OCI-LY3 (cell line): Measurements from ENCODE around the gene CLSTN1.
A peak's percentile ranks its signal among the peaks of the same experiment; 100 is the strongest.

Source experiments
- H2AFZ ChIP-seq: fragments of 200-600, 300-600 bp; shearing (Covaris generic); 2 replicates; pipeline ENCODE4 v1.6.0; 2014; ENCODE audit warnings: antibody characterized with exemption, low read depth, low read length
- H3K27ac ChIP-seq: fragments of 200-600, 300-600 bp; sonication (generic); 2 replicates; pipeline ENCODE4 v1.5.1; 2014; ENCODE audit warnings: mild to moderate bottlenecking, low read length, moderate library complexity, mixed read lengths
- H3K27me3 ChIP-seq: fragments of 200-600, 300-600 bp; sonication (generic); 2 replicates; pipeline ENCODE4 v1.6.1; 2014; ENCODE audit warnings: low read depth, low read length, mixed read lengths
- H3K36me3 ChIP-seq: fragments of 200-600, 300-600 bp; sonication (generic); replicated peaks from 2 replicates; pipeline ENCODE3; 2014; ENCODE audit warnings: low read depth, low read length, mixed read lengths
- H3K4me1 ChIP-seq: fragments of 300-600, 200-600 bp; sonication (generic); 2 replicates; pipeline ENCODE4 v1.6.1; 2014; ENCODE audit warnings: low read length, mixed read lengths
- H3K4me2 ChIP-seq: fragments of 200-600, 300-600 bp; sonication (generic); 2 replicates; pipeline ENCODE4 v1.6.1; 2014; ENCODE audit warnings: low read length, mixed read lengths
- H3K4me3 ChIP-seq: fragments of 300-600, 200-600 bp; sonication (generic); 2 replicates; pipeline ENCODE4 v1.5.1; 2014; ENCODE audit warnings: antibody characterized with exemption, mild to moderate bottlenecking, low read length, moderate library complexity
- H3K79me2 ChIP-seq: fragments of 300-600, 200-600 bp; shearing (Covaris generic); 2 replicates; pipeline ENCODE4 v1.6.1; 2014; ENCODE audit warnings: mild to moderate bottlenecking, low read length, mixed read lengths
- H3K9ac ChIP-seq: fragments of 300-600, 200-600 bp; shearing (Covaris generic); 2 replicates; pipeline ENCODE4 v1.6.0; 2014; ENCODE audit warnings: mild to moderate bottlenecking, low read length, moderate library complexity
- H3K9me3 ChIP-seq: fragments of 200-600, 300-600 bp; shearing (Covaris generic); 2 replicates; pipeline ENCODE4 v1.6.1; 2014; ENCODE audit warnings: low read length, mixed read lengths; ENCODE audit not compliant: insufficient read depth
- H4K20me1 ChIP-seq: fragments of 200-600, 300-600 bp; sonication (generic); 2 replicates; pipeline ENCODE4 v1.6.1; 2016; ENCODE audit warnings: low read length, mixed read lengths; ENCODE audit not compliant: insufficient read depth
- EZH2phosphoT487 ChIP-seq: fragments of 200-600 bp; shearing (Covaris generic); IDR thresholded peaks from 2 replicates; pipeline ENCODE4 v1.6.1; 2018; ENCODE audit warnings: antibody characterized with exemption, mixed run types, low read depth
- TF ChIP-seq, protein P1 (sequence below): fragments of 200-600, 300-600 bp; sonication (generic); IDR thresholded peaks from 2 replicates; pipeline ENCODE4 v1.5.1; 2014; ENCODE audit warnings: antibody characterized with exemption, low read length, low read depth

Gene CLSTN1

DNA sequence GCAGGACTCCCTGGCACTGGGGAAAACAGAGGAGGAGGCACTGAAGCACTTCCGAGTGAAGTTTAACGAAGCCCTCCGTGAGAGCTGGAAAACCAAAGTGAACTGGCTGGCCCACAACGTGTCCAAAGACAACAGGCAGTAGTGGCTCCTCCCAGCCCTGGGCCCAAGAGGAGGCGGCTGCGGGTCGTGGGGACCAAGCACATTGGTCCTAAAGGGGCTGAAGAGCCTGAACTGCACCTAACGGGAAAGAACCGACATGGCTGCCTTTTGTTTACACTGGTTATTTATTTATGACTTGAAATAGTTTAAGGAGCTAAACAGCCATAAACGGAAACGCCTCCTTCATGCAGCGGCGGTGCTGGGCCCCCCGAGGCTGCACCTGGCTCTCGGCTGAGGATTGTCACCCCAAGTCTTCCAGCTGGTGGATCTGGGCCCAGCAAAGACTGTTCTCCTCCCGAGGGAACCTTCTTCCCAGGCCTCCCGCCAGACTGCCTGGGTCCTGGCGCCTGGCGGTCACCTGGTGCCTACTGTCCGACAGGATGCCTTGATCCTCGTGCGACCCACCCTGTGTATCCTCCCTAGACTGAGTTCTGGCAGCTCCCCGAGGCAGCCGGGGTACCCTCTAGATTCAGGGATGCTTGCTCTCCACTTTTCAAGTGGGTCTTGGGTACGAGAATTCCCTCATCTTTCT lies 96.7 kb downstream of the CLSTN1 start:
- peaks cover 60% of the 10 kb centered on the region for H3K36me3 ChIP-seq

DNA sequence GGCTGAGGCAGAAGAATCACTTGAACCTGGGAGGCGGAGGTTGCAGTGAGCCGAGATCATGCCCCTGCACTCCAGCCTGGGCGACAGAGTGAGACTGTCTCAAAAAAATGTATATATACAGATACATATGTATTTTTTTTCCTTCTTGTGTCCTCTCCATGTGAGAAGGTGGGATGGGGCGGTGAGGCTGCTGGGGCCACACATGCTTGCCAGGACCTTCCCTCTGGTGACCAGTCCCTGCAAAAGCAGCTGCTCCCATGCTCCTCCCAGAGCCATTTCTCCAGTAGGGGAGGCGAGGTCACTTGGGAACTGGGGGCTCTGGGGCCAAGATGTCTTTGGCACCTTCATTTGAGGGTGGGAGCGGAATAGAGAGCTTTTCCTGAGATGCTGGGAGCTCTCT lies 97.4 kb downstream of the CLSTN1 start:
- H3K9ac ChIP-seq = no peak overlapping the region
- no peaks in the 10 kb centered on the region for H3K79me2 ChIP-seq
- H3K4me3 ChIP-seq = no peak overlapping the region
- H3K36me3 ChIP-seq = peaks cover 63% of the 10 kb centered on the region
- TF ChIP-seq EZH2phosphoT487 = no peak
- TF ChIP-seq, protein P1, sequence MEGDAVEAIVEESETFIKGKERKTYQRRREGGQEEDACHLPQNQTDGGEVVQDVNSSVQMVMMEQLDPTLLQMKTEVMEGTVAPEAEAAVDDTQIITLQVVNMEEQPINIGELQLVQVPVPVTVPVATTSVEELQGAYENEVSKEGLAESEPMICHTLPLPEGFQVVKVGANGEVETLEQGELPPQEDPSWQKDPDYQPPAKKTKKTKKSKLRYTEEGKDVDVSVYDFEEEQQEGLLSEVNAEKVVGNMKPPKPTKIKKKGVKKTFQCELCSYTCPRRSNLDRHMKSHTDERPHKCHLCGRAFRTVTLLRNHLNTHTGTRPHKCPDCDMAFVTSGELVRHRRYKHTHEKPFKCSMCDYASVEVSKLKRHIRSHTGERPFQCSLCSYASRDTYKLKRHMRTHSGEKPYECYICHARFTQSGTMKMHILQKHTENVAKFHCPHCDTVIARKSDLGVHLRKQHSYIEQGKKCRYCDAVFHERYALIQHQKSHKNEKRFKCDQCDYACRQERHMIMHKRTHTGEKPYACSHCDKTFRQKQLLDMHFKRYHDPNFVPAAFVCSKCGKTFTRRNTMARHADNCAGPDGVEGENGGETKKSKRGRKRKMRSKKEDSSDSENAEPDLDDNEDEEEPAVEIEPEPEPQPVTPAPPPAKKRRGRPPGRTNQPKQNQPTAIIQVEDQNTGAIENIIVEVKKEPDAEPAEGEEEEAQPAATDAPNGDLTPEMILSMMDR = no peak
- H3K4me1 ChIP-seq = peaks cover 3% of the 10 kb centered on the region
- no peaks in the 10 kb centered on the region for H4K20me1 ChIP-seq
- H3K4me2 ChIP-seq = no peak overlapping the region
- H3K27ac ChIP-seq = no peak overlapping the region
- no peaks in the 10 kb centered on the region for H3K9me3 ChIP-seq
- no peaks in the 10 kb centered on the region for H3K27me3 ChIP-seq
- no peak overlapping the region for H2AFZ ChIP-seq

More for the DNA sequence above, 96.7 kb downstream of the CLSTN1 start:
- TF ChIP-seq, protein P1 = no peak
- TF ChIP-seq EZH2phosphoT487 = no peak
- Histone ChIP-seq H3K79me2 (no peaks in the 10 kb centered on the region), H4K20me1 (no peaks in the 10 kb centered on the region), H2AFZ (no peak overlapping the region), H3K27me3 (no peaks in the 10 kb centered on the region), H3K27ac (no peak overlapping the region), H3K4me2 (no peak overlapping the region), H3K9me3 (no peaks in the 10 kb centered on the region), H3K4me3 (no peak overlapping the region), H3K4me1 (no peaks in the 10 kb centered on the region), H3K9ac (no peak overlapping the region)

DNA sequence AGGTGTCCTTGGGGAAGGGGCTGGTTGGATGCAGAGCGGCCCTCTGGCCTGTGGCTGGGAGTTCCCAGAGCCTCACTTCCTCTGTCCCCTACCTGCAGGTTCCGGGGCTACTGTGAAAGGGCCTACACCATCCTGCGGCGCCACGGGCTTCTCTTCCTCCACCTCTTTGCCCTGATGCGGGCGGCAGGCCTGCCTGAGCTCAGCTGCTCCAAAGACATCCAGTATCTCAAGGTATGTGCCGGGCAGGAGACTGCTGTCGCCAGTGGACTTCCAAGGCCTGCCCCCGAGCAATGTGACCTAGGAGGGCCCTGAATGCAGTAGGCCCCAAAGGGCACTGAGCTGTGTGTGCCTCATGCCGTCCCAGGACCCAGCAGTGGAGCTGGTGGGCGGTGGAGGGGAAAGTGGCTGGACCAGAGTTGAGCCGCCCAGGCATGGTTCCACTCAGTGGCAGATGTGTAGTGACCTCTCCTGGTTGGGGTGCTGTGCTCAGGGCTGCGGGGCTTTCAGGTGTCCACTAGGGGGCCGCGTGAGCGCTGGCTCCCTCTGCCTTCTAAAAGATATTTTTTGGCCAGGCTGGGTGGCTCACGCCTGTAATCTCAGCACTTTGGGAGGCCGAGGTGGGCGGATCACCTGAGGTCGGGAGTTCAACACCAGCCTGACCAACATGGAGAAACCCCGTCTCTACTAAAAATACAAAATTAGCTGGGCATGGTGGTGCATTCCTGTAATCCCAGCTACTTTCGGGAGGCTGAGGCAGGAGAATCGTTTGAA lies 98.9 kb downstream of the CLSTN1 start:
- Histone ChIP-seq H2AFZ (no peak overlapping the region), H3K4me1 (peaks cover 9% of the 10 kb centered on the region), H3K4me2 (no peak overlapping the region), H3K9ac (no peak overlapping the region), H3K27ac (no peak overlapping the region), H3K4me3 (no peak overlapping the region), H4K20me1 (no peaks in the 10 kb centered on the region), H3K9me3 (no peaks in the 10 kb centered on the region), H3K27me3 (no peaks in the 10 kb centered on the region), H3K79me2 (no peaks in the 10 kb centered on the region), H3K36me3 (peaks cover 62% of the 10 kb centered on the region)
- TF ChIP-seq, protein P1 = peak; percentile 62
- TF ChIP-seq EZH2phosphoT487 = no peak

DNA sequence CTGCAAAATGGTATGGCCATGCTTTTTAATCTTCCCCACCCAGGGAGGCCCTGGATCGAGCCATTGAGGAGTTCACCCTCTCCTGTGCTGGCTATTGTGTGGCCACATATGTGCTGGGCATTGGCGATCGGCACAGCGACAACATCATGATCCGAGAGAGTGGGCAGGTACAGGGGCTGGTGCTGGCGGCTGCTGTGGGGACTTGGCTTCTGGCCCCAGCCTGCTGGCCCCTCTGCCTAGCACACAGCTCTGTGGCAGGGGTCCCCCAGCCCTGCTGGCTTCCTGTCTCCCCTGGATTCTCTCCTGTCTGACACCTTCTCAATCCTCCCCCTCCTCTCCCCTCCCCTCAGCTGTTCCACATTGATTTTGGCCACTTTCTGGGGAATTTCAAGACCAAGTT lies 99.8 kb downstream of the CLSTN1 start:
- H3K9me3 ChIP-seq = no peaks in the 10 kb centered on the region
- no peaks in the 10 kb centered on the region for H3K27me3 ChIP-seq
- TF ChIP-seq, protein P1 = no peak
- TF ChIP-seq EZH2phosphoT487 = no peak
- no peaks in the 10 kb centered on the region for H3K79me2 ChIP-seq
- peaks cover 56% of the 10 kb centered on the region for H3K36me3 ChIP-seq
- no peaks in the 10 kb centered on the region for H4K20me1 ChIP-seq
- no peak overlapping the region for H3K9ac ChIP-seq
- H3K4me3 ChIP-seq = no peak overlapping the region
- H3K27ac ChIP-seq = no peak overlapping the region
- no peak overlapping the region for H3K4me2 ChIP-seq
- peaks cover 9% of the 10 kb centered on the region for H3K4me1 ChIP-seq
- no peak overlapping the region for H2AFZ ChIP-seq
